T-helper 2 cell treated with Interferon-gamma antibody and Interleukin-4, amounts not matched to agents 5 μg/mL and 100 μg/mL, for 36 hours (primary cell): ENCODE data around the gene ZNF766.
A peak's percentile ranks its signal among the peaks of the same experiment; 100 is the strongest.

ENCODE experiments used
- DNase-seq: peaks from one replicate; pipeline ENCODE4 v3.0.0; 2021; ENCODE audit warnings: low spot score
- H3K27ac Mint-ChIP-seq: one replicate; pipeline ENCODE4 v1.8.0; 2021; ENCODE audit warnings: mild to moderate bottlenecking, mixed read lengths
- H3K27me3 Mint-ChIP-seq: one replicate; pipeline ENCODE4 v1.8.0; 2021; ENCODE audit warnings: low read depth, mixed read lengths
- H3K36me3 Mint-ChIP-seq: one replicate; pipeline ENCODE4 v1.8.0; 2021; ENCODE audit warnings: low read depth, mixed read lengths
- H3K4me1 Mint-ChIP-seq: one replicate; pipeline ENCODE4 v1.8.0; 2021; ENCODE audit warnings: low read depth, mixed read lengths
- H3K4me3 Mint-ChIP-seq: one replicate; pipeline ENCODE4 v1.8.0; 2022; ENCODE audit warnings: mild to moderate bottlenecking, moderate library complexity, mixed read lengths
- H3K9me3 Mint-ChIP-seq: one replicate; pipeline ENCODE4 v1.8.0; 2021; ENCODE audit warnings: mixed read lengths

The ZNF766 gene

DNA sequence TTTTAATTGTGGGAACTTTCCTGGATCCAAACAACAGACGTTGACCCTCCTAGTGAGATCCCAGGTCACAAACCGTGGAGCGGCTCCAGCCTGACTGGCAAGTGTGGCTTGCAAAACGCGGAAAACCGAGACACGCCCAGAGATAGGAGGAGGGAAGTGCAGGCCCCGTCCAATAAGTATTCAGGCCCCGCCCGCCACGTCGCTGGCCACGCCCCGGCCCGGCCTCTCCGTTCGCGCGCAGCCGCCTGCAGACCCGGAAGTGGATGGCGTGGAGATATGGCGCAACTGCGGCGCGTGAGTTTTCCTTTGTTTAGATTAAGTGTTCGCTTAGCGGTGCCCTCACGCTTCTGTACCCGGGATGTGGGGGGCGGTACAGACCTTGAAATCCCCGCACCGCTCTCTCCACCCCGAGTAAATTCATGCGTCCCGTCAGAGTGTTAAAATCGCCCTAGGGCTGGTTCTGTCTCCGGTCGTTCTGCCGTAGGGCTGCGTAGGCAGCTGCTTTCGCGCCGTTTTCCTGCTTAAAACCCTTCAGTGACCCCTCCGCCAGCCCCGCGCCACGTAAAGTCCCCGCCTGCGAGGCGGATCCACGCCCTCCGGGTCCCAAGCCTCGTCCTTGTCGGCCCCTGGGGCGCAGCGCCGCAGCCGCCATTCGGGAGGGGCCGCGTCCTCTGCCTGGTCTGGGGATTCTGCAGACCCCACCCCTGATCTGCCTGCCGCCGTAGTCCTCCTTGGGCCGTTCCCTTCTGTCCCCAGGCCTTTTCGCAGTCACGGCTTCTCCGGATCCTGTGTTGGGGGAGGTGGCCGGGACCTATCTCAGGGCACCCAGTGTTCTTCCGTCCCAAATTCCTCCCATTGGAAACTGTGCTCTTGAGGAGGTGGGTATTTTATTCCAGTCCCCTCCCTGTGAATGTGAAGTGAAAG, at the start of gene ZNF766:
Gene ZNF766 (plus strand): TSS at position 250 of the 924 bp plus-strand sequence. CDS start 27 bp downstream, at position 277.
- DNase-seq: peak; percentile 95
- peaks cover 52% of the 10 kb centered on the region for H3K9me3 Mint-ChIP-seq
- H3K4me1 Mint-ChIP-seq: peaks cover 10% of the 10 kb centered on the region
- H3K4me3 Mint-ChIP-seq: peak within 1 kb of the TSS; percentile 100
- peaks cover 46% of the 10 kb centered on the region for H3K36me3 Mint-ChIP-seq
- H3K27ac Mint-ChIP-seq: peak within 1 kb of the TSS; percentile 98
- H3K27me3 Mint-ChIP-seq: no peaks in the 10 kb centered on the region

DNA sequence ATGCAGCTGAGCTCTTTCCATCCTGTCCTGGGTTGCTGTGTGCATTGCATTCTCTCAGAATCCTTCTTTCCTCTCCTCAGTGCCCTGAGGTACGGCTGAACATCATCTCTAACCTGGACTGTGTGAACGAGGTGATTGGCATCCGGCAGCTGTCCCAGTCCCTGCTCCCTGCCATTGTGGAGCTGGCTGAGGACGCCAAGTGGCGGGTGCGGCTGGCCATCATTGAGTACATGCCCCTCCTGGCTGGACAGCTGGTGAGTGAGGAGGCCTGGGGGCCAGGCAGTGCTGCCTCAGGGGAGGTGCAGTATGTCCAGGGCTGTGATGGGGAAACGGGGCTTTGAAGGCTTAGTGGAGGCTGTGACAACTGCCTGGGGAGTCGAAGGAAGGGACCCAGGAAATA, 49.8 kb upstream of the ZNF766 start:
- Mint-ChIP-seq H3K4me3 (no peak overlapping the region), H3K36me3 (peaks cover 86% of the 10 kb centered on the region), H3K9me3 (no peaks in the 10 kb centered on the region), H3K27ac (no peak overlapping the region), H3K27me3 (no peaks in the 10 kb centered on the region), H3K4me1 (no peaks in the 10 kb centered on the region)
- no peak for DNase-seq

DNA sequence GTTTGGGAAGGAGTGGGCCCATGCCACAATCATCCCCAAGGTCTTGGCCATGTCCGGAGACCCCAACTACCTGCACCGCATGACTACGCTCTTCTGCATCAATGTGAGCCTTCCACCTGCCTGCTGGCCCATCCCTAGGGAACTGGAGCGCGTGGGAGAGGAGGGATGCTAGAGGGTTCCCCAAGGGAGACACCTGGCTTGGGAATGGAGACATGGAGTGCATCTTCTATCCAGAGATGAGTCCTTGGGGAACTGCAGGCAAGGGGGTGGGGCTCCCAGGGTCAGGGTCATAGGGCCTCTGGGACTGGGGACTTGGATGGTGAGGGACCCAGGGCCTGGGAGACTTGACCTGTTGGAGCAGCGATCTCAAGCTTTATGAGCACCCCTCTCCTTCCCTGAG, 48.4 kb upstream of the ZNF766 start:
- H3K27me3 Mint-ChIP-seq: no peaks in the 10 kb centered on the region
- peaks cover 87% of the 10 kb centered on the region for H3K36me3 Mint-ChIP-seq
- H3K9me3 Mint-ChIP-seq: no peaks in the 10 kb centered on the region
- no peaks in the 10 kb centered on the region for H3K4me1 Mint-ChIP-seq
- no peak overlapping the region for H3K4me3 Mint-ChIP-seq
- no peak for DNase-seq
- no peak overlapping the region for H3K27ac Mint-ChIP-seq

DNA sequence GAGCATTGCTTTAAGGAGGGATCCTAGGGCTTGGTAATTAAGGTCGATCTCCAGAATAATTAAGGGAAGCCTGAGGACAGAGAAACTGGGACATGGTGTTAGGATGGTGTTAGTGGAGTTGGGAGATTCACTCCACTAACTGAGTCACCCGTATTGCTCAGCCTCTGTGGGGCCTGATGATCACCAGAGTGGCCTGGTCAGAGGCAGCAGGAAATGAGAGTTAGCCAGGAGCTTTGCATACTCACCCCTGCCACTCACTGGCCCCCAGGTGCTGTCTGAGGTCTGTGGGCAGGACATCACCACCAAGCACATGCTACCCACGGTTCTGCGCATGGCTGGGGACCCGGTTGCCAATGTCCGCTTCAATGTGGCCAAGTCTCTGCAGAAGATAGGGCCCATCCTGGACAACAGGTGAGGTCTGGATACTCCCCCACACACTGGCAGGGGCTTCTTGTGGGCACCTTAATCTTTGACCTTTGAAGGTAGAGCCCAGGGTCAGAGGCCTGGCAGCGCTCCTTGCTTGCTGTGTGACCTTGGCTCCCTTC, 47.5 kb upstream of the ZNF766 start:
- no peak for DNase-seq
- Mint-ChIP-seq H3K27ac (no peak overlapping the region), H3K4me3 (no peak overlapping the region), H3K9me3 (no peaks in the 10 kb centered on the region), H3K4me1 (peaks cover 2% of the 10 kb centered on the region), H3K27me3 (no peaks in the 10 kb centered on the region), H3K36me3 (peaks cover 89% of the 10 kb centered on the region)

DNA sequence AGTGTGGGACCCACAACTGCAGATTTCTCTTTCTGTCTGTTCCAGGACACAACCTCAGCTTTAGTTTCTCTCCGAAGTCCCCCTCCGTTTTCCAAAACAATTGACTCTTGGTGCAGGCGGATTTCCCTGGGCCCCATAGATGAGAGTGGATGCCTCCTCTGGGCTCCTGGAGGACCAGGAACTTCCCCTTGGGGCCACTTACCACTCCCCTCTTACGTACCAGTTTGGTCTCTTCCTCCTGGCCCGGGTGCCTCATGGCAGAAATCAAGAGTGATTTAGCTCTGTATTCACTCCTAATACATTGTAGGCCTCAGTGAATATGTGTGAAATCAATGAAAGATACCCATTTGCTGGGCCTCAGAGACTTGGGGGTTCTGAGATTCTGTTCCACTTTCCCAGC, 45.2 kb upstream of the ZNF766 start:
- H3K9me3 Mint-ChIP-seq: no peaks in the 10 kb centered on the region
- no peak for DNase-seq
- no peaks in the 10 kb centered on the region for H3K27me3 Mint-ChIP-seq
- peaks cover 88% of the 10 kb centered on the region for H3K36me3 Mint-ChIP-seq
- H3K4me1 Mint-ChIP-seq: peaks cover 2% of the 10 kb centered on the region
- no peak overlapping the region for H3K27ac Mint-ChIP-seq
- H3K4me3 Mint-ChIP-seq: no peak overlapping the region

DNA sequence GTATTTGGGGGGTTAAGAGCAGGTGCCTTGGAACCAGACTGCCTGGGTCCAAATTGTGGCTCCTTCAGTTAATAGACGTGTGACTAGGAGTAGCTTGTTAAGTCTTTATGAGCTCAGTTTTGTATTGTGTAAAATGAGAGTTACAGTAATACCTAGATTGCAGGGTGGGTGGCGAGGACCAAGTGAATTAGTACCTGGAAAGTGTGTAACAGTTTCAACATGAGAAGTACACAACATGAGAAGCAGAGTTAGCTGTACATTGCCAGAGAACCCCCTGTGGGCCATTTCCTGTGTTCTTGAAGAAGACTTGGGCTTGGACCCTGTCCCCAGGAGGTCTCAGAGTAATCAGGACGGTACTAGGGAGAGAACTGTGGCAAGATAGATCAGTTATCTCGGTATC, 42.7 kb upstream of the ZNF766 start:
- H3K4me3 Mint-ChIP-seq: no peak overlapping the region
- H3K4me1 Mint-ChIP-seq: peaks cover 2% of the 10 kb centered on the region
- peaks cover 71% of the 10 kb centered on the region for H3K36me3 Mint-ChIP-seq
- no peaks in the 10 kb centered on the region for H3K9me3 Mint-ChIP-seq
- H3K27me3 Mint-ChIP-seq: no peaks in the 10 kb centered on the region
- no peak for DNase-seq
- no peak overlapping the region for H3K27ac Mint-ChIP-seq

DNA sequence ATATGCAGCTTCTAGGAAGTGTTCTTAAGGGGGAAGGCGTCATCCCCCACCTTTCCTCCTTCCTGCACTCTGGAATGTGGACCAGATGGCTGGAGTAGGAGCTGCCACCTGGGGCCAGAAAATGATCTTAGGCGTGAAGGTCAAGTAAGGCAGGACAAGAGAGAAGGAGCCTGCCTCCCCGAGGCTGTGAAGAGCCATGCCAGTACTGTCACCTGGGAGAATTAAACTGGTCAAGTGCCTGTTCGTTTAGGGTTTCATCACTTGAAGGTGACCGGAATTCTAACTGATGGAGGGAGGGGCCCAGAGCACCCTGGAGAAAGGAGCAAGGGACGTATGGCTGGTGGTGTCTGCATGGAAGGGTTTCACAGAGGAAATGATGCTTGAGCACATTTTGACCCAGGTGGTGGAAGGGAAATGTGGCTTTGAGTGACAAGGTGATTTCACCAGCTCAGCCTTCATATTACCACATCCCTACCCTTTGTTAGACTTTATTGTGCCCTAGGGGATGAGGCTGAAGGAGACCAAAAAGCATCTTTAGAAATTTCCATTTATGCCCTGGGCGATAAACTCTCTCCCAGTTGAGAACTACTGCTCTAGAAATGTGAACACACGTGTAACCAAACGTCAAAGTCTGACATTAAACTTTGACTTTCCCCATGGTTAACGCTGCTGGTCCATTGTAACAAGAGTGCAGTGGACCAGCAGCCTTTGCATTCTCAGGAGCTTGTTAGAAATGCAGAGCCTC, 42.0 kb upstream of the ZNF766 start:
- Mint-ChIP-seq H3K9me3 (no peaks in the 10 kb centered on the region), H3K4me1 (peaks cover 2% of the 10 kb centered on the region), H3K27me3 (no peaks in the 10 kb centered on the region), H3K27ac (no peak overlapping the region), H3K4me3 (no peak overlapping the region), H3K36me3 (peaks cover 67% of the 10 kb centered on the region)
- DNase-seq: no peak

DNA sequence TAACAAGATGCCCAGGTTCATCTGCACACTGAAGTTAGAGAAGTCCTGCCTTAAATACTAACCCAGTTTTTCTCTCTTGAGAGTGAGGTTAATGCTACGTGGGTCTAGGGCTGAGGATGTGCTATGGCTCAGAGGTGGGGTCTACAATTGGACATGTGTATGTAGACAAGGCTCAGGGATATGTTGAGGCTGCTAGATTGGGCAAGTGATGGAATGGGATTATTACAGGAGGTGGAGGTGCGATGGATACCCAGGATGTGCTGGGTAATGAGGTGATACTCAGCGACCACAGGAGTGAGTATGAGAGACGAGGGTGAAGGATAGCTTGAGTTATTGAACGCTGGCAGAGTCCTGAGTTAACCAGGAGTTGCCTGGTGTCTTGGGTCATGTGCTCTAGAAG, 41.4 kb upstream of the ZNF766 start:
- Mint-ChIP-seq H3K4me3 (no peak overlapping the region), H3K36me3 (peaks cover 61% of the 10 kb centered on the region), H3K4me1 (peaks cover 2% of the 10 kb centered on the region), H3K27ac (no peak overlapping the region), H3K9me3 (no peaks in the 10 kb centered on the region), H3K27me3 (no peaks in the 10 kb centered on the region)
- DNase-seq: no peak

DNA sequence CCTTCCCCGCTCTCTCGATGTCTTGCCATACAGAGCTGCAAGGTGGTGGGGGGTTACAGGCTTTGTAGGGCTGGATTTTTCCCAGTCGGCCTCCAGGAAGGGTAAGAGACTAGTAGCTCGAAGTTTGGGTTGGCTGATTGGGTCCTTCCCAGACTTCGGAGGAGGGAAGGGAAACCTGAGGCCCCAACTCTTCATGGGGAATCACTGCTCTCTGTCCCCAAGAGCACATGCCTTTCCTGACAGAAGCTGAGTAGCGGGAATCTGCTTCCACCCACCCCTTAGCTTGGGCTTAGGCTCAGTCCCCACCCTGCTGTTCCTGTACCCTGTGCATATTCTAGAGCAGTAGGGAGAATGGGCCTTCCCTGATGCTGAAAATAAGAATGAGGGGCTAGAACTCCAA, 39.9 kb upstream of the ZNF766 start:
- Mint-ChIP-seq H3K4me1 (peaks cover 2% of the 10 kb centered on the region), H3K36me3 (peaks cover 45% of the 10 kb centered on the region), H3K9me3 (no peaks in the 10 kb centered on the region), H3K27me3 (no peaks in the 10 kb centered on the region), H3K4me3 (no peak overlapping the region), H3K27ac (no peak overlapping the region)
- DNase-seq: no peak

DNA sequence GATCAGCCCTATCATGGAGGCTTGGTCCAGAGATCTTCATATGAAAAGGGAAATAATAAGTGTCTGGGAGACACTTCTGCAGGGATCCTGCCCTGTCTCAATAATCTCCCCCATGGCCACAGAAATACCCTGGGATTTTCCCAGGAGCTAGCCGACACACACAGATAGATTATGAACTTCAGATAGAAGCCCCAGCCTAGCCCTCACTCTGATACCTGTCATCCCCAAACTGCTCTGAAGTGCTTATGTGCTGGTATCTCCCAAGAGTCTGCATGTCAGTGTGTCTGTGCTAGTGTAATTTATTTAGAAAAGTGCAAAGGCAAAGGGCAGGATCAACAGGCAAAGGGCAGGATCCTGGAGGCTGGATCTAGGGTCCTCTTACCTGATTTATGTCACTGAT, 38.7 kb upstream of the ZNF766 start:
- no peak overlapping the region for H3K4me3 Mint-ChIP-seq
- peaks cover 2% of the 10 kb centered on the region for H3K4me1 Mint-ChIP-seq
- peaks cover 38% of the 10 kb centered on the region for H3K36me3 Mint-ChIP-seq
- no peaks in the 10 kb centered on the region for H3K27me3 Mint-ChIP-seq
- H3K9me3 Mint-ChIP-seq: no peaks in the 10 kb centered on the region
- DNase-seq: no peak
- no peak overlapping the region for H3K27ac Mint-ChIP-seq

DNA sequence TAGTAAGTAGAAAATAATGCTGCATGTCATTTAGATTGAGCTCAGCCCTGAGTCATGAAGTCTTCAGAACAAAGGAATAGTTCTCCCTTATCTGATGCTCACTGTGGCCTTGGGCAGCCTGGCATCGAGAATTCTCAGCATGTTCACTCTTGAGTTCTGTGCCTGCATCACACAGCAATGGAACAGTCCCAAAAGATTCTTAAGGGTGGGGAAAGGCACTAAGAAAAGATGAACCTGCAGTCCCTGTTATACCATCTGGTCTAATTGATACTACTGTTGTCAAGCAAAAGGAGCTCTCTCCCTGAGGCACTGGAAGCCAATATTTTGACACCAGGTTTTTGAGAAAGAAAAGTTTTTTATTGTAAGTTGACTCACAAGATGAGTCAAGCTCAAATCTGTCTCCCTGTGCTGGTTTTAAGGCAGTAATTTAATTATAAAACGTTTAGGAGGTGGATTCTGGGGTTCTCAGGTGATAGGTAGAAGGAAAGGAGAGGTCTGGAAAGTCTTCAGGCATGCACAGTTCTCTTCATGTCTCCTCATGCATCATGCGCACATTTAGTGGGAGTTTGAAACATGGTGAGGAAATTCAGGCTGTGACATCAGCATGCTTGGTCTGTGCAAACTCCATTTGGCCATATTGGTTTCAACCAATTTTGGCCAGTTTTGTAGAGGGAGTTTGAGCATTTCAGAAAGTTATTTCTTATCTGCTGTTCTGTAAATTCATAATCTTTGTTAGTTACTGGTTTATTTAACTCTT, 38.1 kb upstream of the ZNF766 start:
- DNase-seq: no peak
- Mint-ChIP-seq H3K4me1 (no peaks in the 10 kb centered on the region), H3K9me3 (no peaks in the 10 kb centered on the region), H3K36me3 (peaks cover 32% of the 10 kb centered on the region), H3K4me3 (no peak overlapping the region), H3K27me3 (no peaks in the 10 kb centered on the region), H3K27ac (no peak overlapping the region)

DNA sequence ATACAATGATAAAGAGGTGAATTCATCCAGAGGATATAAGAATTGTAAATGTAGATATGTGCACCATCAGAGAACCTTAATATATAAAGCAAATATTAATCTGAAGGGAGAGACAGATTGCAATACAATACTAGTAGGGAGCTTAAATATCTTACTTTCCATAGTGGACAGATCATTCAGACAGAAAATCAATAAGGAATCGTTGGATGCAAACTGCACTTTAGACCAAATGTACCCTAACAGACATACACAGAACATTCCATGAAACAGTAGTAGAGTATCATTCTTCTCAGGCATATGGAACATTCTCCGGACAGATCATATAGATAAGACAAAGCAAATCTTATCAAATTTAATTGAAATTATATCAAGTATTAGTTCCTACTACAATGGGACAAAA, 35.0 kb upstream of the ZNF766 start:
- no peaks in the 10 kb centered on the region for H3K4me1 Mint-ChIP-seq
- no peak overlapping the region for H3K27ac Mint-ChIP-seq
- no peak overlapping the region for H3K4me3 Mint-ChIP-seq
- peaks cover 9% of the 10 kb centered on the region for H3K36me3 Mint-ChIP-seq
- no peak for DNase-seq
- no peaks in the 10 kb centered on the region for H3K9me3 Mint-ChIP-seq
- H3K27me3 Mint-ChIP-seq: no peaks in the 10 kb centered on the region

DNA sequence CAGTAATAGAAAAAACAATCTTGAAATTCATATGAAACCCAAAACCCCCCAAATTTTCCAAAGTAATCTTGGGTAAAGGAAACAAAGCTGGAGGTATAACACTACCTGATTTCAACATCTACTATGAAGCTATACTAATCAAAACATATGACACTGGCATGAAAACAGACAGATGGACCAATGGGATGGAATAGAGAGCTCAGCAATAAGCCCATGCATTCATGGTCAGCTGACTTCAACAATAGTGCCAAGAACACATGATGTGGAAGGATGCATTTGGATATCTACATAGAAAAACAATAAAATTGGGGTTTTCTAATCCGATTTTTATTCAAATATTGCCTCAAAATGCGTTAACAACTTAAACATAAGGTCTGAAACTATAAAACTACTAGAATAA, 32.2 kb upstream of the ZNF766 start:
- no peak for DNase-seq
- H3K27me3 Mint-ChIP-seq: no peaks in the 10 kb centered on the region
- no peaks in the 10 kb centered on the region for H3K4me1 Mint-ChIP-seq
- H3K4me3 Mint-ChIP-seq: no peak overlapping the region
- no peaks in the 10 kb centered on the region for H3K36me3 Mint-ChIP-seq
- H3K9me3 Mint-ChIP-seq: no peaks in the 10 kb centered on the region
- no peak overlapping the region for H3K27ac Mint-ChIP-seq
